GM12873 (cell line): ENCODE measurements around the gene LCORL.

ENCODE experiments used
- TF ChIP-seq, protein P1 (sequence below): IDR thresholded peaks from 2 replicates; pipeline ENCODE4 v1.5.1; 2012; ENCODE audit warnings: low read depth, mild to moderate bottlenecking, moderate library complexity, low read length, control low read depth; ENCODE audit not compliant: insufficient read depth; ENCODE audit errors: missing control alignments

The LCORL gene

DNA sequence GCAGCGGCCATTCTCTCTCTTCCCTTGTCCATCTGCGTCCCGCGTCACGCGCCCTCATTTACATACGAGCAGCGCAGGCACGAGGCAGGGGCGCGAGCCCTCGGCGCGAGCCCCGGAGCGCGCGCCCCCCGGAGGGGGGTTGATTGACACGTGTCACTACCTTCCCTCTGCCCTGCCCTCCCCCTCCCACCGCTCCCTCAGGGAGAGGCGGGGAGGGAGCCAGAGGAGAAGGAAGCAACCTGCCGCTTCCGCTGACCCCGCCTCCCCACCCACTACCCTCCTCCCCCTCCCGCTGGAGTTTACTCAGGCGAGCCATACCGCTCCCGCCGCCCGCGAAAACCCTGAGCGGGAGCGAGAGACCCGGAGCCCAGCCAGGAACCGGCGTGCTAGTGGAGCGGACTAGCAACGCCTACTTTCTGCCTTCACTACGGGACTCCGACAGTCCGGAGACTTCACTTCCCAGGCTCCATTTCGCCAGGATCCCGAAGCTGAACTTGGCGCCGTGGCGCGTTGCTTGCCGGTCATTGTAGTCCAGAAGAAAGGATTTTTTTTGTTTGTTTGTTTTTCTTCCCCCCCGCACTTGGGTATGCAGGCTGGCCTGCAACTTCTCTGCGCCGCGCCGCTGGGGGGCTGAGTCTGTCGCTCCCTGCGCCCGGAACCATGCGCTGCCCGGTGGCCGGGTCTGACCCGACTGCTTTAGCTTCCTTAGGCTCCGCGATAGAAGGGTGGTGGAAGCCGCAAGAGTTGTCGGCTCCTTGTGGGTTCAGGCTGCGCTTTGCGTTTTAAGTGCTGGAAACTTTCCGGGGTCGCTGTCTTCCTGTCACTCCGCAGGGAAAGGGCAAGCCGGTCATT lies at the start of gene LCORL:
TSS of gene LCORL (minus strand) at position 36 of the 852 bp plus-strand sequence. CDS start at position 32, 4 bp downstream.
- TF ChIP-seq, protein P1, sequence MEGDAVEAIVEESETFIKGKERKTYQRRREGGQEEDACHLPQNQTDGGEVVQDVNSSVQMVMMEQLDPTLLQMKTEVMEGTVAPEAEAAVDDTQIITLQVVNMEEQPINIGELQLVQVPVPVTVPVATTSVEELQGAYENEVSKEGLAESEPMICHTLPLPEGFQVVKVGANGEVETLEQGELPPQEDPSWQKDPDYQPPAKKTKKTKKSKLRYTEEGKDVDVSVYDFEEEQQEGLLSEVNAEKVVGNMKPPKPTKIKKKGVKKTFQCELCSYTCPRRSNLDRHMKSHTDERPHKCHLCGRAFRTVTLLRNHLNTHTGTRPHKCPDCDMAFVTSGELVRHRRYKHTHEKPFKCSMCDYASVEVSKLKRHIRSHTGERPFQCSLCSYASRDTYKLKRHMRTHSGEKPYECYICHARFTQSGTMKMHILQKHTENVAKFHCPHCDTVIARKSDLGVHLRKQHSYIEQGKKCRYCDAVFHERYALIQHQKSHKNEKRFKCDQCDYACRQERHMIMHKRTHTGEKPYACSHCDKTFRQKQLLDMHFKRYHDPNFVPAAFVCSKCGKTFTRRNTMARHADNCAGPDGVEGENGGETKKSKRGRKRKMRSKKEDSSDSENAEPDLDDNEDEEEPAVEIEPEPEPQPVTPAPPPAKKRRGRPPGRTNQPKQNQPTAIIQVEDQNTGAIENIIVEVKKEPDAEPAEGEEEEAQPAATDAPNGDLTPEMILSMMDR: peak; percentile 32

DNA sequence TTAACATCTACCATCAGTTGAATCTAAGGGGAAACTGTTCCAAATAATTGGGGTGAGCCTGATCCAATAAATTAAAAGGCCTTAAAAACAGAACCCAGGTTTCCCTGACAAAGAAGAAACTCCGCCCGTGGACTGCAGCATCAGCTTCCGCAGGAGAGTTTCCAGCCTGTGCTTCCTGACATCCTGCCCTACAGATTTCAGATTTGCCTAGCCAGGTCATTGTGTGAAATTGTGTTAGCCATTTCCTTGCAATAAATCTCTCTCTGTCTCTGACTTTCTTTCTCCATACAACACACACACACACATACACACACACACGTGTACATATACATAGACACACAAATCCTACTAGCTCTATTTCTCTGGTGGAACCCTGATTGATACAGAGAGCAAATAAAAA lies 48.3 kb upstream of the LCORL start:
- TF ChIP-seq, protein P1: no peak

DNA sequence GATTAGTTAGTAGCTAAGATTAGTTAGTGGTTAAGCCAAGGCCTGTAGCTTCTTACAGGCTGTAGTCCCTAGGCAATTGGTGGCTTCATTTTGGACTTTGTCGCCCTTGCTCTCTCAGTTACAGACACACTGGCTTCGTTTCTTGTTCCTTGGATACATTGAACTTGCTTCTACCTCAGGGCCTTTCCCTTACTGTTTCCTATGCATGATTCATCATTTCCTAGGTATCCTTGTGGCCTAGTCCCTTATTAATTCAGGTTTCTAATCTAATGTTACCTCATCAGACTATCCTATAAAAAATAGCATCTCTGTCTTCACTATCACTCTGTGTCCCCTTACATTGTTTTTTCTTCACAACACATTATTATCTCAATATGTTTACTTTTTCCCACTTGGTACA lies 45.5 kb upstream of the LCORL start:
- TF ChIP-seq, protein P1: no peak

DNA sequence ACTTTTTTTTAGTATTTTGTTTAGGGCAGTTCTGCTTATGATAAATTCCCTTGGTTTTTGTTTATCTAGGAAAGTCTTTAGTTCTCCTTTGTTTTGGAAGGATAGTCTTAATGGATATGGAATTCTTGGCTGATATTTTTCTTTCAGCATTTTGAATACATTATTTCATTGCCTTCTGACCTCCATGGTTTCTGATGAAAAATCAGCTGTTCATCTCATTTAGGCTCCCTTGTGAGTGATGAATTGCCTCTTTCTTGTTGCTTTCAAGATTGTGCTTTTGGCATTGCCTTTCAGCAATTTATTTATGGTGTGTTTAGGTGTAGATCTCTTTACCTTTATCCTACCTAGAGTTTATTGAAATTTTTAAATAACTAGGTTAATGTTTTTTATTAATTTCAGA lies 41.5 kb upstream of the LCORL start:
- TF ChIP-seq, protein P1: no peak

DNA sequence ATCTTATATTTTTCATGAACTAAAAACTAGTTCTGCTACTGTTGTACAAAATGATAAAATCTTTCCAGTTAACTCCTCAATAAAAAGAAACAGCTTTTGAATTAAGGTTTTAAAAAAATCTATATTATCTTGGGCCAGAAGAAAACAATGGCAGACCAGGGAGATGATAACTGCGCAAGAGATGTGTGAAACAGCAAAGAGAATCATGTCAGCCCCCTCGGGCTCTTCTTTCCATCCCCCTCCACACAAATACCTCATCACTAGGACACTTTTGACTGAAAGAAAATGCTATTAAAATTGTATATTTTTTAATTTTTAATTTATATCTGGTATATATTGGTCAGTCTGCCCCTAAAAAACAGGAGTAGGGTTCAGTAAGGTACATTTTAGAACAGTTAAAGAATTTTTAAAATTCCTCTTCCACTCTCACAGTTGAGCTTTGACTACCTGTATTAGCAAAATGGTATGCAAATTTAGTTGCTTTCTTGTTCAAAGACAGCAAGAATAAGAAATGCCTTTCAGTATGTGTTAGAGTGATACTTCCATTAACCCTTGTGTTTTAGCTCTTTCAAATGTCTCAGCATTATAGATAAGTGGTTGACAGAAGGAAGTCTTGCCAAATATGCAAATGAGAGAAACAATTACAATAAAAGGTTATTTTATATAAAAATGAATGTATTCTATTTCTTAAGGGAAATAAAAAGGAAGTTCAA lies 36.4 kb upstream of the LCORL start:
- TF ChIP-seq, protein P1: no peak

DNA sequence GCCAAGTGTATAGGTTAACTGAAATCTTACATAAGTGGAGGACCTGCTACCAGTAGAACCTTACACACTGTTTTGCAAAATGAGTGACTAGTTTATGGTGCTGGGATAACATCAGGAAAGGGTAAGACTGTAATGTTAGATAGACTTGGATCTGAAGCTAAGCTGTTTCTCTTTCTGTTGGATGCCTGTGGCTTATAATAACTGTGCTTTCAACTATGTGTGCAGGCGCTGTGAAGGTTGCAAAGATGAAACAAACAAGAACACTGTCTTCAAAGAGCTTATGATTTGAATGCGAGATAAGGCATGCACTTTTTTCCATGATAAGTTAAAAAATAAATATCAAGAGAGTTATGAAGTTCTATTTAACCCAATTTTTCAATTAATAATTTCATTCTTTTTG lies 34.5 kb upstream of the LCORL start:
- TF ChIP-seq, protein P1: no peak

DNA sequence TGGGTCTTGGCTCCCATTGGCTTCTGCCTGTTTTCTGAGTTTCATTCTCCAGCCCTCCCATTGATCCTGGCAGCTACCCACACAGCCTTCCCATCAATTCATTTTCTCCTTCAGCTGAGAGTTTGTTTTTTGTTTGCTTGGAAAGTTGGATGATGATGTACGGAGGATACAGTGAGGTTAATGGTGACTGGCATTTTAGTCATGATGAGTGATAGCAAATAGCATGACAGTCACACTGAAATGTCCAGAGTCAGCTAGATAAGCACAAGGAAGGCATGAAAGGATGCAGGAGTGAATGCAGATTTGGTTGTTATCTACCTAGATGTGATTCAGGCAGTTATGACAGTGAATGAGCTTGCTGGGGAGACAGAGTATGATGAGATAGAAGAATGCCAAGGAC lies 30.6 kb upstream of the LCORL start:
- TF ChIP-seq, protein P1: no peak
